Neural progenitor cell (in vitro differentiated cells): ENCODE results near the gene DDX27.

Source experiments
- EZH2 ChIP-seq: fragments of 200-600 bp; sonication (generic); IDR thresholded peaks from 2 replicates; pipeline ENCODE4 v1.6.1; 2017; ENCODE audit warnings: antibody characterized with exemption, mild to moderate bottlenecking, moderate library complexity
- TF ChIP-seq, protein P1 (sequence below): fragments of 200-600 bp; sonication (generic); IDR thresholded peaks from 2 replicates; pipeline ENCODE4 v1.5.1; 2017; ENCODE audit warnings: antibody characterized with exemption, mild to moderate bottlenecking

DNA sequence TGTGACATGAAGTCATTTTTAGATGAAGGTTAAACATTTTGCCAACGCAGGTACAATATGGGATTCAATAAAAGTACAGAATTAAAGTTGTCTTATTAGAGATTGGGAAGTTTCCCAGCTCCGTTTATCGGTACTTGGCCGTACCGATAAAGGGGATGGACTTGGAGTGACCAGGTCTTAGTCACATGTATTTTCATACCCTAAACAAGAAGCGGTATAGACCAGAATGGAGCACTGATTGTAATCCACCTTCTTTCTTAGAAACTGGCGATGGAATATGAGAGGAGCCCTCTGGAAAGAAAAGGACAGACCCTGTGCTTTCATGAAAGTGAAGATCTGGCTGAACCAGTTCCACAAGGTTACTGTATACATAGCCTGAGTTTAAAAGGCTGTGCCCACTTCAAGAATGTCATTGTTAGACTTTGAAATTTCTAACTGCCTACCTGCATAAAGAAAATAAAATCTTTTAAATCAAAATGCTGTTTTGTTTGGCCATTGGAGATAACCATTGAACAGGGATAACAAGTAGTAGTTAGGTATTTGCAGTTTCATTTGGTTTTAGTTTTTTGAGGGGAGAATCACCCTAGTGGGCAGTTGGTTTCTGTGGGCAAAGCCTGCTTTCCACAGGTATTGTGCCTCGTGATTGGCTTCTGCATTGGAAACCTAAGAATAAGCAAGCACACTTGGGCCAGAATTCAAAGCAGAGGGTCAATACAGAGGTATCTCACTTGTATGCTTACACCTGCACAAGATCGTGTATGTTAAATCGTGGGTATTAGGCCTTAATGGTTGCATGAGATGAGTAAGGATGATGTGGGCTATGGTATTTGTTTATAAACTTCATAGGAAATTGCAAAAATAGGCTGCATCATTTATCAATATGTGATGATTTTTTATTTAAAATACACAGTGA, 69.8 kb downstream of the DDX27 start:
- TF ChIP-seq, protein P1, sequence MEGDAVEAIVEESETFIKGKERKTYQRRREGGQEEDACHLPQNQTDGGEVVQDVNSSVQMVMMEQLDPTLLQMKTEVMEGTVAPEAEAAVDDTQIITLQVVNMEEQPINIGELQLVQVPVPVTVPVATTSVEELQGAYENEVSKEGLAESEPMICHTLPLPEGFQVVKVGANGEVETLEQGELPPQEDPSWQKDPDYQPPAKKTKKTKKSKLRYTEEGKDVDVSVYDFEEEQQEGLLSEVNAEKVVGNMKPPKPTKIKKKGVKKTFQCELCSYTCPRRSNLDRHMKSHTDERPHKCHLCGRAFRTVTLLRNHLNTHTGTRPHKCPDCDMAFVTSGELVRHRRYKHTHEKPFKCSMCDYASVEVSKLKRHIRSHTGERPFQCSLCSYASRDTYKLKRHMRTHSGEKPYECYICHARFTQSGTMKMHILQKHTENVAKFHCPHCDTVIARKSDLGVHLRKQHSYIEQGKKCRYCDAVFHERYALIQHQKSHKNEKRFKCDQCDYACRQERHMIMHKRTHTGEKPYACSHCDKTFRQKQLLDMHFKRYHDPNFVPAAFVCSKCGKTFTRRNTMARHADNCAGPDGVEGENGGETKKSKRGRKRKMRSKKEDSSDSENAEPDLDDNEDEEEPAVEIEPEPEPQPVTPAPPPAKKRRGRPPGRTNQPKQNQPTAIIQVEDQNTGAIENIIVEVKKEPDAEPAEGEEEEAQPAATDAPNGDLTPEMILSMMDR: no peak
- no peak for TF ChIP-seq EZH2
